Fibroblast of the aortic adventitia (primary cell): ENCODE measurements around the gene ITCH. TPM values are rescaled to one million over a fixed set of nuclear protein-coding genes. Genes with fewer than 3 reads are reported as not detected.
"Not testable (repeated sequence)": the region's sequence is repeated elsewhere in the genome, so short reads cannot be mapped to it uniquely, and the experiment has no call there.

Experiments
- DNase-seq: peaks from one replicate; pipeline ENCODE4 v3.0.0-alpha.2; 2010; ENCODE audit warnings: low read depth
- H3K4me3 ChIP-seq: 2 replicates; pipeline ENCODE4 v1.5.1; 2011; ENCODE audit warnings: low read depth, mild to moderate bottlenecking, control low read depth, low read length, moderate library complexity
- CTCF ChIP-seq: IDR thresholded peaks from 2 replicates; pipeline ENCODE4 v1.5.1; 2011; ENCODE audit warnings: mild to moderate bottlenecking, low read length, control low read depth, inconsistent platforms; ENCODE audit not compliant: insufficient read depth
- total RNA-seq: library from RNA; depleted of rRNA; stranded (reverse); fragments of >200 nt; gene quantifications from 2 replicates; pipeline ENCODE4 v1.2.3, GENCODE V29; 2012; ENCODE audit warnings: low replicate concordance

ITCH gene
- total RNA-seq, 1 donor, result 70.7 TPM

- TF ChIP-seq CTCF, result no peak
- H3K4me3 ChIP-seq, result no peak overlapping the region
- no peak for DNase-seq
Measured at GRCh38 chr20:34421766-34422466, 58.8 kb downstream of the ITCH start.

- not testable (repeated sequence) for DNase-seq, H3K4me3 ChIP-seq
Measured at GRCh38 chr20:34425032-34425690, 62.1 kb downstream of the ITCH start.

- no peak for TF ChIP-seq CTCF
- no peak overlapping the region for H3K4me3 ChIP-seq
- DNase-seq, result no peak
Measured at GRCh38 chr20:34426026-34426425, 63.0 kb downstream of the ITCH start.

- TF ChIP-seq CTCF, result no peak
- H3K4me3 ChIP-seq, result no peak overlapping the region
- DNase-seq, result no peak
Measured at GRCh38 chr20:34427331-34427730, 64.3 kb downstream of the ITCH start.

GRCh38 chr20:34427784-34428183 lies 64.7 kb downstream of the ITCH start:
- no peak for DNase-seq
- H3K4me3 ChIP-seq, result no peak overlapping the region
- TF ChIP-seq CTCF, result no peak

GRCh38 chr20:34431168-34431567 lies 68.1 kb downstream of the ITCH start:
- no peak overlapping the region for H3K4me3 ChIP-seq
- TF ChIP-seq CTCF, result no peak
- no peak for DNase-seq

- not testable (repeated sequence) for DNase-seq
Measured at GRCh38 chr20:34432663-34433062, 69.6 kb downstream of the ITCH start.

GRCh38 chr20:34433391-34433790 lies 70.3 kb downstream of the ITCH start:
- no peak overlapping the region for H3K4me3 ChIP-seq
- DNase-seq, result no peak
- TF ChIP-seq CTCF, result no peak

More at GRCh38 chr20:34432663-34433062, 69.6 kb downstream of the ITCH start:
- not testable (repeated sequence) for H3K4me3 ChIP-seq
